HG03066 (cell line): ENCODE results near the gene SRRM4.

Experiments
- ATAC-seq: cut with Tn5 transposase; IDR thresholded peaks from one replicate; pipeline ENCODE4 v1.9.1; 2021; ENCODE audit warnings: low read depth; ENCODE audit not compliant: unreplicated experiment

SRRM4 gene

DNA sequence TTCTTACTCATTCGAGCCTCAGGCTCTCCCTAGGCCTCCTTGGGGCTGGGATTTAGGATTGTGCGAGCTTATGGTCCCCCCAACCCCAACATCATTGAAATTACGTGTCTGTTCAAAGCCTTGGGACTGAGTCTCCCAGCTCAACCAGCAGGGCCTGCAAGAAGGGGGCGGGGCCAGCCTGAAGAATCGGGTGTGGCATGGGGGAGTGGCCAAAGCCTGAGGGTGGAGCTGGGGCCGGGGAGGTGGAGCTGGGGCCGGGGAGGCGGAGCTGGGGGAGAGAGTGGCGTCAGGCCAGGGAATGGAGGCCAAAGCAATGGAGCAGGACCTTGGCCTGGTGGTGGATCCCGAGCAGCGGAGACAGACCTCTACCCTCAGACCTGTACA, 173.1 kb downstream of the SRRM4 start:
- no peak for ATAC-seq

DNA sequence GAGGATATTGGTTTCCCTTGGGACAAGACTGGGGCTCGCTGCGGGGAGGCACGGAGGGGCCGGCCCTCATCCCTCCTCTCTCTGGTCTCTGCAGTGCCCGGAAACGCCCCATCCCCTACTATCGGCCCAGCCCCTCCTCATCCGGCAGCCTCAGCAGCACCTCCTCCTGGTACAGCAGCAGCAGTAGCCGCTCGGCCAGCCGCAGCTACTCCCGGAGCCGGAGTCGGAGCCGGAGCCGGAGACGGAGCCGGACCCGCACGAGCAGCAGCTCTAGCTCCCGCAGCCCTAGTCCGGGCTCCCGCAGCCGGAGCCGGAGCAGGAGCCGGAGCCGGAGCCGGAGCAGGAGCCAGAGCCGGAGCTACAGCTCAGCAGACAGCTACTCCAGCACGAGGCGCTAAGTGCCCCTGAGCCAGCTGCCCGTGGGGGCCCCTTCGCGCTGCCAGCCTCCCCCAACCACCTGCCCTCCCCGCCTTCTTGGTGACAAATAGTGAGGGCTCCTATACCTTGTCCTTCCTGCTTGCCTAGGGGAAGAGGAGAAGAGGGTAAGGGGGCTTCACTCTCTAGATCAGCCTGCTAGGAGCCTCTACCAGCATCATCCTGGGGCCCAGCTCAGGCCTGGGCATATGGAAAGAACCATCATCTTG, 175.2 kb downstream of the SRRM4 start:
- no peak for ATAC-seq

DNA sequence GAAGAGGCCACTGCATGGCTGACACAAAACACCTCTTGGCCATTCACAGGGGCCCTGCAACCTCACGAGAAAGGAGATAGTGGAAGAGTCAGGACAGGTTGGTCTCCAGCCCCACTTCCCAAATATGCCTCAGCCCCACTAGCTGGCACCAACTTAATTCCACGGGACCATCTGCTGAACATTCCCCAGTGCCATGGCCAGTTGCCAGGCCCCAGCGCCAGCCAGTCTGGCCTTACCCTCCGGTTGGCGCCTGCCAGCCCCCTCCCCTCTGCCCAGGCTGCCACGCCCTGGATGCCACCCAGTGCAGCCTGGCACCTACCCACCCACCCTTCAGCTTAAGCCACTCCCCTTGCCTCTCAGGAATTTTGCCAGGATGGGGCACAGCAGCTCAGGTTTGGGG, 176.2 kb downstream of the SRRM4 start:
- ATAC-seq, result no peak

DNA sequence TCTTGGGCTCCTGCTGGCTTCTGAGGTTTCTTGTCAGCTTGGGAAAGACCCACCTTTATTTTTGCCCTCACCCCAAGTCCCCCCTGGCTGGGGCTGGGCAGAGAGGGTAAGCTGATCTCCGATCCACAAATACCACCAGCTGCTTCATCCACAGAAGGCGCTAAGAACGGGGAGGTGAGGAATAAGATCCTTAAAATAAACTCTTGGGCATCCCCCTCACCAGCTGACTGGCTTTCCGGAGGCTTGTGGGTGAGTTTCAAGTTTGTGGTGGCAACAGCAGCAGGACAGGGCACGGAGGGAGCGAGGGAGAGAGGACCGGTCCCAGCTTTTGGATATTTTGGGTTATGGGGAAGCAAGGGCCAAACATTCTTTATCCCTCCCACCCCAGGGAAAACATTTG, 176.6 kb downstream of the SRRM4 start:
- no peak for ATAC-seq

DNA sequence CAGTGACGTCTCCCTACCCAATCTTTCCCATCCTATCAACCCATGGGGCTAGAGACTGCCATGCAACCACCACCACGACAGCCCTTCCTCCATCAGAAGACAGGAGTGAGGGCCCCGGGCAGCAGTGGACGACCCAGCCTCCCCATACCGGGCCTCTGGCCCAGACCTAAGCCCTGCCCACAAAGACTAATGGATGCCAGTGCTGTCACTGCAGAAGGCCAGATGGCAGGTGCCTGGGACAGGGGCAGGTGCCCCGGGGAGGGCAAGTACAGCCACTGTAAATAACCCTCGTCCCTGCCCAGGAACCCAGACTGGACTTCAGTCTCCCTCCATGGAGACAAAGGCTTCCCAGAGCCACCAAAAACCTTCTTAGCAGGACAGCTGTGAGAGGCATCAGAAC, 177.1 kb downstream of the SRRM4 start:
- ATAC-seq, result no peak

DNA sequence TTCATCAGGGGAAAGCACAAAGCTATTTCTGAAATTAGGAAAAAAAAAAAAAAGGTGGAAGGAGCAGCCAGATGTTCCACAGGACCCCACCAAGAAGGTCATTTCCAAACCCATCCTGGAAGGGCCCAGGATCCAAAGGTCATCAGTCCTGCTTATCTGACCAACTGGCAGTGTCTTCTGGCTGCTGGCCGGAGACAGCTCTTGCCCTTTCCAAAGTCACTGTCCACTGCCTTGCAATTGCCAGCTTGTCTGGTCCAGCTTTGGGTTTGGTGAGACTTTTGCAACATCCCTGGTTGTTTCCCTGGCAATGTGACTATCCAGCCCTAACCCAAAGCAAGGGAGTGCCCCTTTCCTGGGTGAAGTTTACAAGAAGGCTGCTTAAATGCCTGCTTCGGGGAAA, 178.5 kb downstream of the SRRM4 start:
- no peak for ATAC-seq

DNA sequence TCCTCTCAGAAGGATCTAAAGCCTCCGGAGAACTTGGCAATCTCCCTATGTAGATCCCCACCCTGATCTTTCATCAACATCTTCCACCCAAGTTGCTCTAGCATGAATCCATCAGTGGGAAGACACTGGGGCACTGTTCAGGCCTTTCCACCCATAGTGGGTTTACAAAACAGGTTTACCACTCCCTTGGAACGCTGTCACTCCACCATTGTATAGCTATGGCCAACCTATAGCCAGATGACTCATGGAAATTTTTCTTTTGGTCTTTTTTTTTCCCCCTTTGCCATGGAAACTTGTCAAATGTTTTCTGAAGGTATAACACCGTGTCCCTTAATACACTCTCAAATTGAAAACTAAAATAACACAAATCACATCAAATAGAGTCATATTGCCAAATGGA, 186.6 kb downstream of the SRRM4 start:
- no peak for ATAC-seq

DNA sequence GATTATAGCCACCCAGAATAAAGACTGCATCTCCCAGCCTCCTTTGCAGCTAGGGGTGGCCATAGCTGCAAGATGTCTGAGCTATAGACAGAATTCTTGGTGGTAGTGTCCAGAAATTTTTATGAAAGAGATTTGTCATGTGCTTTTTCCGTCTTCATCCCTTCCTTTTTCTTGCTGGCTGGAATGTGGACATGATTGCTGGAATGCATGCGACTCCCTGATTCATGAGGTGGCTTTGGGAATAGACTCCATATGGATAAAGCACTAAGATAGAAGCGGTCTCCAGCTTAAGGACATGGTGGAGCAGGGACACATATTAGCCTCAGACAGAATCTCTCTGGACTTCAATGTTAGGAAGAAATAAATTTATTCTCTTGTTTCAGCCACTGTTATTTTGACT, 187.4 kb downstream of the SRRM4 start:
- ATAC-seq, result no peak

DNA sequence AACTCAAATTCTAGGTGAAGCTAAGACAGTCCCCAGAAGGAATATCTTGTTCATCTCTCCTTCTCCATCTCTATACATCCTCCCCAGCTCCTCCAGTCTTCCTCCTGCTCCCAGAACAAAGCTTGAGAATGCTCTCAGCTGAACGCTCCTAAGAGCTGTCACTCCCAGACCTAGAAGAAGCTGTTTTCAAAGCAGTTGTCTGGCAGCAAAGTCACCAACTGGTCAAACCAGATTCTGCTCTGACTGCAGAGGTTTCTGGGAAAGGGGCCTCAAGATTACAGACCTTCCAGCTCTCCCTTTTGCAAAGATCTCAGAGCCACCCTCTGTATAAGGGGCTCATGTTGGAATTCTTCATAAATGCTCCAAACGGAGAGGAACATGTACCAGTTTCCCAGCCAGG, 187.8 kb downstream of the SRRM4 start:
- ATAC-seq, result no peak

DNA sequence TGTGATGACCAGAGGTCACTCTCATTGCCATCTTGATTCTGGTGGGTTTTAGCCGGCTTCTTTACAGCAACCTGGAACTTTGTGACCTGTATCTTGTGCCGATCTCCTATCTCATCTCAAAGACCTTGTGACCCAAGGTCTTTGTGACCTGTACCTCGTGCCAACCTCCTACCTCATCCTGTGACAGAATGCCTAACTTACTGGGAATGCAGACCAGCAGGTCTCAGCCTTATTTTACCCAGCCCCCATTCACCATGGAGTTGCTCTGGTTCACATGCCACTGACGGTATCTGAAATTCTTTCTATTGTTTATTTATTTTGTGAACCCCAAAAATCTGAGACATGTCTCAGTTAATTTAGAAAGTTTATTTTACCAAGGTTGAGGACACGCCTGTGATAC, 189.9 kb downstream of the SRRM4 start:
- ATAC-seq, result no peak

DNA sequence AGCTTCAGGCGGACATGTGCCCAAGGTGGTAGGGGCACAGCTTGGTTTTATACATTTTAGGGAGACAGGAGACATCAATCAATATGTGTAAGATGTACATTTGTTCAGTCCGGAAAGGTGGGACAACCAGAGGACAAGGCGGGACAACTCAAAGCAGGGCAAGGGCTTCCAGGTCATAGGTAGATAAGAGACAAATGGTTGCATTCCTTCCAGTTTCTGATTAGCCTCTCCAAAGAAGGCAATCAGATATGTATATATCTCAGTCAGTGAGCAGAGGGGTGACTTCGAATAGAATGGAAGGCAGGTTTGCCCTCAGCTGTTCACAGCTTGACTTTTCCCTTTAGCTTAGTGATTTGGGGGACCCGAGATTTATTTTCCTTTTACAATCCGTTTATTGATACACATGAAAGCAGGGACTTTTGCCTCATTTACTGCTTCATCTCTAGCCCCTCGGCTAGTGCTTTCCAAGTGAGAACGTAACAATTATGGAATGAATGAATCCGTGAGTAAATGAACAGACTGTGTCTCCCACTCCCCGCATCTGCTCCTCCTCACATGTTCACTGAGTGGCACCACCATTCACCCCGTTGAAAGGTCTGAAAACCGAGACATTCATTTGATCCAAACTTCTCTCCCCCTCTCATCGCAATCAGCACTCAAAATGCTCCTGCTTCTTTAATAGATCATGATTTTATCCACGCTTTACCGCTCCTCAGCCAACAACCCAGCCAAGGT, 190.5 kb downstream of the SRRM4 start:
- ATAC-seq, result no peak

DNA sequence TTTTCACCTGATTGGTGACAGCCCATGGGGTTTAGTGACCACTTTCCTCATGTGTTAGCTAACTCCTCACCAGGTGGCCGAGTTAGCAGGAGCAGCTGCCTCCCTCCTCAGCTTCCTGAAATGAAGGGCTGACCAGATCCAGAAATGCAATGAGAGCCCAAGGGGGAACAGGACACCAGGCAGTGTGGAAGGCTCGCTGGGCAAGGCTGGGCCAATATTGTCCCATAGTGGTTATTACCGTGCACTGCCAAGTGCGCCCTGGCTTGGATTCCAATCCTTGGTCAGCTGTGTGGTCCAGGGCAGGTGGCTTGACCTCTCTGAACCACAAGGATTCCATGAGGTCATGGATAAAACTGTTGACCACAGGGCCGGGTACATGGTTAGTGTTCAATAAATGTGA, 193.7 kb downstream of the SRRM4 start:
- ATAC-seq, result no peak

DNA sequence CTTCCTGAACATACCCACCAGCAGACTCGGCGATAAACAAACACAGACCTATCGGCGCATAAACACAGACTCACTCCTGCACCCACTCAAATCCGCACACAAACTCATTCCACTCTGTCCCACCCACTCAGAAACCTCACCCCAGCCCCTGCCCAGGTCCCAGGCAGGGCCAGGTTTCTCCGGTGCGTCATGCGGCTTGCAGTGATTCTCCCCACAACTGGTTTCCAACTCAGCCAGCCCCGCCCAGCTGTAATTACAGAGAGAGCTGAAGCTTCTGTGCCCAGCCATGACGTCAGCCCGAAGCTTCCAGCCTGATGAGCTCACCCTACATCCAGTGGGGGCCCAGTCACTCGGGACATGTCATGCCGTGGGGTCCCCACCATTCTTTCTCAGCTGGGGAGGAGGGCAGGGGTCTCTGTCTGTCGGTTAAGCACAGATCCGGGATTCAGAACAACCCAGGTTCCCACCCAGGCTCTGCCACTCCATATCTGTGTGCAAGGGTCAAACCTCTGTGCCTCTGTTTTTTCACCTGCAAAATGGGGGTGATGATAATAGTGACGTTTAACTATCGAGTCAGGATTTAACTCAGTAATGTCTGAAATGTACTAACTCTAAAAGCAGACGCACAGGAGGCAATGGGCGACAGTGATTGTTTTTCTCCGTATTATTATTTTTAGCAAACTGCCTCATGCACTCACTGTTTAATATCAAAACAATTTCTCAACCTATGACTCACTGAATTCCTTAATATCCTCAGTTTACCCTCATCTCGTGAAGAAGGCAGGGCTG, 195.1 kb downstream of the SRRM4 start:
- no peak for ATAC-seq

DNA sequence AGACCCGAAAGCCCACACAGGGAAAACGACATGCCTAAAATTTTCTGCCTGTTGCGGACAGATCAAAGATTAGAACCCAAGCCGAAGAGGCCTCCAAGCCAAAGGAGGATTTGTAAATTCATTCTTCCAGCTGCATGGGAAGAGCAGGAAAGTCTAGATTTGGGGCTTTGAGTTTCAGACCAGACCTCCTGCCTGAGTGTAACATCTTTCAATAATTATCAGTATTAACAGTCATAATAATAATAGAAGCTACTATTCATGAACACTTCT, 195.7 kb downstream of the SRRM4 start:
- no peak for ATAC-seq

DNA sequence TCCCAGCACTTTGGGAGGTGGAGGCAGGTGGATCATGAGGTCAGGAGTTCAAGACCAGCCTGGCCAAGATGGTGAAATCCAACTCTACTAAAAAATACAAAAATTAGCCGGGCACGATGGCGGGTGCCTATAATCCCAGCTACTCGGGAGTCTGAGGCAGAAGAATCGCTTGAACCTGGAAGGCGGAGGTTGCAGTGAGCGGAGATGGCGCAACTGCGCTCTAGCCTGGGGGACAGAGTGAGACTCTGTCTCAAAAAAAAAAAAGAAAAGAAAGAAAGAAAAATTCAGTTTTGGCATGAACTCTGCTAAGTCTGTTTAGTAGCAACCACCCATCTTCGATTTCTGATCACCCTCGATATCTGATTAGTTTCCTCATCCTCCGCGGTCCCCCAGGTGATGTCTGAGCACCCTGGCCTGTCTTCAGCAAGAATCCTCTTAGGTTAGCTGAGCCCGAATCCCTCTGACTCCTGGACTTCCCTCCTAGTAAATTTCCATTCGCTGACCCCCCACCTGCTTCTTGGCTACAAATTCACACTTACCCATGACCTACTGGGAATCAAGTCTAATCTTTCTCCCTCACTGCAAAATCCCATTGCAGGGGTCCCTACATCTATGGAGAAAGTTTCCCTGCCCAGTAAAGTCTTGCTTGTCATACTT, 196.5 kb downstream of the SRRM4 start:
- ATAC-seq, result no peak

DNA sequence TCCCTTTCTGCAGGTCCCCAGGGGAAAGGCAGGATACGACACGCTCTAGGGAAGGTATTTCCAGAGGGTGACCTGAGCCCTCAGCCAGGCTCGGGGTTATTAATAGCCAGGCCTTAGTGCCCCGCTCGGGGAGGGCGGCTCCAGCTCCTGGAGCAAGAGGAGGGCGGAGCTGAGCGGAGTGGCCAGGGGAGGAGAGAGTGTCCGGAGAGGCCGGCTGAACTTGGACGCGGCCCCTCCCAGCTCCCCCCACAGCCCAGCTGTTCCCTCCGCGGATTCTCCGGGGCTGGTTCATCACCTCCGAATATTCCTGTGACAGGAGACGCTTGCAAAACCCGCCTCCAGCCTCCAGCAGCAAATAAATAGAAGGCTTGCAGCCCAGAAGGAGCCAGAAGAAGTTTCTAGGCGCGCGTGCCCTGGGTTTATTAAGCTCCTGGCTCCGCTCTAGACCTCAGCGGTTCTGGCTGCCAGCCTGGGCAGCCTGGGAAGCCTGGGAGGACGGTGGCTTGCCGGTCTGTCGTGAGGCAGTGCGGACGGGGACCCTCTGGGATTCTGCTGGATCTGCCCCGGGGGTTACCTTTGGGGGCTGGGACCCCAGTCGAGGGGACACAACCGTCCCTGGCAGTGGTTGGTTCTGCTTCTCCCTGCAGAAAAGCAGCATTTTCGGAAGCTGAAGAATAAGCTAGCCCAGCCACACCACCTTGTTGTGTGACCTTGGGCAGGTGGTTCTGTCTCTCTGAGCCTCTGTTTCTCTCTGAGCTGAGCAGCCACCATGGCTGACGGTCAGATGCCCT, 197.4 kb downstream of the SRRM4 start, which contains the start of gene HSPB8:
Gene HSPB8 (plus strand): TSS at position 388 of the 791 bp plus-strand sequence. CDS start 382 bp downstream, at position 770.
- no peak for ATAC-seq

DNA sequence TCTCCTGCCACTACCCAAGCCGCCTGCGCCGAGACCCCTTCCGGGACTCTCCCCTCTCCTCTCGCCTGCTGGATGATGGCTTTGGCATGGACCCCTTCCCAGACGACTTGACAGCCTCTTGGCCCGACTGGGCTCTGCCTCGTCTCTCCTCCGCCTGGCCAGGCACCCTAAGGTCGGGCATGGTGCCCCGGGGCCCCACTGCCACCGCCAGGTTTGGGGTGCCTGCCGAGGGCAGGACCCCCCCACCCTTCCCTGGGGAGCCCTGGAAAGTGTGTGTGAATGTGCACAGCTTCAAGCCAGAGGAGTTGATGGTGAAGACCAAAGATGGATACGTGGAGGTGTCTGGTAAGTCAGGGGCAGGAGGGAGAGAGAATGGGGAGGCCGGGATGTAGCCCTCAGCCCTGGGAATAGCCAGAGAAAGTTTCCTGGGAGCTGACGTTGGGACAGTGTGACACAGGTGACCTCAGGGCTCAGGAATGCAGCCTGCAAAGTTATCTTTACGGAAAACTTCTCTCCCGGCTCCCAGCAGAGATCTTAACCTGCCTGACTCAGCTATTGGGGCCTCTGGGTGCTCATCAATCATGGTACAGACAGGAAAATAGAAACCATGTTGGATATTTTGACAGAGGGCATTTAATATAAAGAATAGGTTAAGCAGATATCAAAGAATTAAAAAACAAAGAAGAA, 198.1 kb downstream of the SRRM4 start:
- ATAC-seq, result no peak

DNA sequence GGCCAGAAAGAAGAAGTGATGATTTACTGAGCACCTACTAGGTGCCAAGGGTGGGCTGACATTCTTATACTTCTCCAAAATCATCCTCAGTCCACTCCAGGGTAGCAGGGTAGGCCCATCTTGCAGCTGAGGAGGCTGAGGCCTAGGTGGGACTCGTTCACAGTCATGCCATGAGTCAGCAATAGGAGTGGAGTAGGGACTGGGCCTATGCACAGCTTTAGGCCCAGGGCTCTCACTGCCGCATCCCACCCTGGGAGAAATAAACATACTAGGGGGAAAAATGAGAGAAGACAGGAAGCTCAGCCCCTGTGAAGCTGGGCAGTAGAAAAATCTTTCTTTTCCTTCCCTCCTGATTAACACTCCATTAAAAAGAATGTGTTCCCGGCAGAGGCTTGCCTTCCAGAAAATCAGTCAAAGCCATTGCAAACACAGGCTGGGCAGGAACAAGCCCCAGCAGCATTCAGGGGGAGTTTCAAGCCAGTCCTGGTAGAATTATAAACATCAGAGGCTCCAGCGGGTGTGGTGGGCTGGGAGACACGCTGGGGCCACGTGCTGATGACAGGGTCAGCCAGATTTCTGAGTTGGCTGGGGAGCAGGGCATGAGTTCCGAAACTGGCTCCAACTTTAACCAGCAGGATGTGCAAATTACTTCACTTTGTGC, 199.2 kb downstream of the SRRM4 start:
- no peak for ATAC-seq

DNA sequence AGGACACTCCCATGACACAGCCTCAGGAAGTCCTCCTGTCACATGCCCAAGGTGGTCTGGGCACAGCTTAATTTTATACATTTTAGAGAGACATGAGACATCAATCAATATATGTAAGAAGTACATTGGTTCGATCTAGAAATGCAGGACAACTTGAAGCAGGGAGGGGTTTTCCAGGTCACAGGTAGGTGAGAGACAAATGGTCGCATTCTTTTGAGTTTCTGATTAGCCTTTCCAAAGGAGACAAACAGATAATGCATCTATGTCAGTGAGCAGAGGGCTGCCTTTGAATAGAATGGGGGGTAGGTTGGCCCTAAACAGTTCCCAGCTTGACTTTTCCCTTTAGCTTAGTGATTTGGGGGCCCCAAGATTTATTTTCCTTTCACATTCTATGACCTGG, 199.9 kb downstream of the SRRM4 start:
- no peak for ATAC-seq

DNA sequence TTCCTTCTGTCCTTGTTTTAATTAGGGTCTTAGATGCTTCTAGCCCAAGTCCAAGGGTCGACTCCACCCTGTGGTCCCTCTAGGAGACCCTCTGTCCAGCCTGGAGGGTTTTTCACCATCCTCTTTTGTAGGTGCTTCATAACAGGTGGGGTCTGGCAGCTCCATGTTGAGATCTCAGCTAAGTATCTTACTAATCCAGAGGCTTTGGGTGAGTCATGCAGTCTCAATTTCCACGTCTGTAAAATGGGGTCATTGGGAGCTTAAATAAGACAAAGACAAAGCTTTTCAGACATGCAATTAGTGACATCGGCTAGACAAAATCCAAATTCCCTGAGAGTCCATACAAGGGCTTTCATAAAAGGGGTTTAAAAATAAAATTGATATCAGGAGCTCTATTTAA, 200.6 kb downstream of the SRRM4 start:
- ATAC-seq, result no peak
